SJSA1 (cell line): Measurements from ENCODE around the gene COL5A2. TPM values are rescaled to one million over a fixed set of nuclear protein-coding genes. Genes with fewer than 3 reads are reported as not detected.

Experiments used
- DNase-seq, 2 experiments: peaks; one replicate each; pipeline ENCODE4 v3.0.0-alpha.2; 2015 to 2020; ENCODE audit warnings: low spot score in 2 of 2, low read depth in 1 of 2
- H3K27ac ChIP-seq: fragments of 250-450 bp; sonication (Bioruptor Pico); 2 replicates; pipeline ENCODE4 v1.5.1; 2020; ENCODE audit warnings: mild to moderate bottlenecking, moderate library complexity
- H3K27me3 ChIP-seq: fragments of 250-450 bp; sonication (Bioruptor Pico); replicated peaks from 2 replicates; pipeline ENCODE4 v1.5.1; 2020; ENCODE audit warnings: mild to moderate bottlenecking, moderate library complexity
- H3K36me3 ChIP-seq: fragments of 250-450 bp; sonication (Bioruptor Pico); 2 replicates; pipeline ENCODE4 v1.5.1; 2020; ENCODE audit warnings: mild to moderate bottlenecking
- H3K4me1 ChIP-seq: fragments of 250-450 bp; sonication (Bioruptor Pico); replicated peaks from 2 replicates; pipeline ENCODE4 v1.6.1; 2021; ENCODE audit warnings: mild to moderate bottlenecking
- H3K4me3 ChIP-seq: fragments of 250-450 bp; sonication (Bioruptor Pico); 2 replicates; pipeline ENCODE4 v1.5.1; 2020; ENCODE audit warnings: mild to moderate bottlenecking
- H3K9me3 ChIP-seq: fragments of 250-450 bp; sonication (Bioruptor Pico); replicated peaks from 2 replicates; pipeline ENCODE4 v1.5.1; 2020; ENCODE audit warnings: mild to moderate bottlenecking
- total RNA-seq: library from RNA; depleted of rRNA; stranded (reverse); fragments of >200 nt; shearing (Covaris generic); gene quantifications from 2 replicates; pipeline ENCODE4 v1.2.3, GENCODE V29; 2014; rRNA removed

The COL5A2 gene
- total RNA-seq: 917 and 1,030 TPM in 2 replicates

DNA sequence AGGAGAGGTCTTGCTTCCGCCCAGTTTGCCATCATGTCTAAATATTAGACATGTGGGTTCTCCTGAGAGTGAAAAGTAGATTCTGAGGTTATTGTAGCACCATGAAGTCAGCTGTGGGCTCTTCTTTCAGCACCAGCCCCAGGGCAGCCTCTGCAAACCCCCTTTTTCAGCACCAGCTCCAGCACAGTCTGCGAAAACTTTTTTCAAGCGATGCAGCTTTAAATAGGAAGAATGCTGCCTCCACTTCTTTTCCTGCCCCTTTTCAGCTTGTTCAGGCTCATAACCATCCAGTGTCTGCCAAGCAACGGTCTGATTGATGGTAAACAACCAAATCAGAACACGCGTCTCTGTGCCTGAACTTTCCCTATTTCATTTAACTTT lies at the start of gene COL5A2:
Gene COL5A2 (minus strand): TSS at position 192 of the 381 bp plus-strand sequence. CDS start 157 bp downstream, at position 35.
- H3K36me3 ChIP-seq: peaks cover 19% of the 10 kb centered on the region
- H3K27ac ChIP-seq: peak within 1 kb of the TSS; percentile 84
- peak within 1 kb of the TSS; percentile 60 for H3K4me3 ChIP-seq
- peaks cover 18% of the 10 kb centered on the region for H3K4me1 ChIP-seq
- peak; percentile 79 to 86 for DNase-seq
- H3K27me3 ChIP-seq: no peaks in the 10 kb centered on the region
- H3K9me3 ChIP-seq: no peaks in the 10 kb centered on the region

DNA sequence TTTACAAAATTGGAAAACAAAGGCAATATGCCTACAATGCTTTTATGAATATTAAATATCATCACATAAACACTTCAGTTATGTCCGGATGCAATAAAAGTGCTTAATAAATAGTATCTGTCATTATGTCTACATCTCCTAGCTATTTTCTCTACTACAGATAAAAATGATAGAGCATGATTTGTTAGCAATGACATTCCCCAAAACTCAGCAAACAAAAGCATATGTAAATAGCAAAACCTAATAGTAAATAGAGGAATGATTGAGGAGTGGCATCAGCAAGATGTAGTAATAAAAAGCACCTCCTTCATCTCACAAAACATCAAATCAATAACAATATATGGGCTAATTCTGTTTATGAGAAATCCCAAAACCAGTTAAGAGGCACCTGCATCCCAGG lies 46.5 kb upstream of the COL5A2 start:
- no peaks in the 10 kb centered on the region for H3K36me3 ChIP-seq
- H3K9me3 ChIP-seq: no peaks in the 10 kb centered on the region
- H3K4me3 ChIP-seq: no peak overlapping the region
- no peak overlapping the region for H3K27ac ChIP-seq
- no peak for DNase-seq
- no peaks in the 10 kb centered on the region for H3K27me3 ChIP-seq
- peaks cover 18% of the 10 kb centered on the region for H3K4me1 ChIP-seq

DNA sequence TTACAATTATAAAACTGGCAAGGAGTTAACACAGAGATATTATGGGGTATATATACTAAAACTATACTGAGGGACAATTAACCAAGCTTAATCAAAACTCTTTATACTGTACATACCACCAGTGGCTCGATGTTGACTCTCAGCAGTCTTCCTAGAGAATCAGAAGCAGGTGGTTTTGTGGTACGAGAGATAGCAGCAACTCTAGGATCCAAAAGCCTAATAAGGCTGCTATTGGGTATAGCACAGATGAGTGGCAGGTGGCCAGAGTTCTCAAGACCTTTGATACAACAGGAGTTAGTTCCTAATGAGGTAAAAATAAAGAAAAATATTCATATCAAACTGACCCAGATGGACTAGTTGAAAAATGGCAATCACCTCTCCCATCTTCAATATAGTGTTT lies 45.5 kb upstream of the COL5A2 start:
- H3K9me3 ChIP-seq: no peaks in the 10 kb centered on the region
- H3K27me3 ChIP-seq: no peaks in the 10 kb centered on the region
- H3K4me1 ChIP-seq: peaks cover 19% of the 10 kb centered on the region
- H3K4me3 ChIP-seq: no peak overlapping the region
- DNase-seq: no peak
- no peak overlapping the region for H3K27ac ChIP-seq
- no peaks in the 10 kb centered on the region for H3K36me3 ChIP-seq

DNA sequence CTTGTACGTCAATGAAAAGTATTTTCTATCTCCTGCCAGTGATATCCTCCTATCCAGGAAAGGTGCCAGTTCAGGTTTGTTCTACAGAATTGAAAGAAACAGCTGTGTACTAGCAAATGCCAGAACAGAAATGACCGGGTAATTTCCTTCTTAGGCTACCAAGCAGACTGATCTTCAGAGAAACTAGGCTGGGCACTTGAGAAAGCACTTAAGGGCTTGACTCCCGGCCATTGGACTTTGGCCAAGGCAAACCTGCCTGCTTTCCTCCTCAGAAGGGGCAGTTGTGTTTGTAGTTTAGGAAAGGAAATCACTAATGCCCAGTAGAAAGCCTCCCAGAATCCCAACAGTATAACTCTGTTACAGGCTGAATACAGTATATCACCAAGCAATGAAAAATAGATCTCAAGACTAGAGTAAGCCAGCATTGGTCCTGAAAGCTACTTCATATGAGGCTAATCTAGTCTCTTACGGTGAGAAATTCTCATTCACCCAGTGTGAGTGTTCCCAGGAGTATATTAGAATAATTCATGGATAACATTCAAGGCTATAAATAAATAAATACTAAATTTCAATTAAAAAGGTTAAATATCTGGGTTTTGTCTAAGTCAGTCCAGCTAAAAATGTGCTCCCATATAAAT lies 43.0 kb upstream of the COL5A2 start:
- peak in 1 of 2 experiments; percentile 23 for DNase-seq
- H3K4me3 ChIP-seq: no peak overlapping the region
- H3K4me1 ChIP-seq: peaks cover 30% of the 10 kb centered on the region
- peak overlapping the region; percentile 19; the same call in 1 of the 2 replicates for H3K27ac ChIP-seq
- no peaks in the 10 kb centered on the region for H3K36me3 ChIP-seq
- no peaks in the 10 kb centered on the region for H3K9me3 ChIP-seq
- H3K27me3 ChIP-seq: no peaks in the 10 kb centered on the region

DNA sequence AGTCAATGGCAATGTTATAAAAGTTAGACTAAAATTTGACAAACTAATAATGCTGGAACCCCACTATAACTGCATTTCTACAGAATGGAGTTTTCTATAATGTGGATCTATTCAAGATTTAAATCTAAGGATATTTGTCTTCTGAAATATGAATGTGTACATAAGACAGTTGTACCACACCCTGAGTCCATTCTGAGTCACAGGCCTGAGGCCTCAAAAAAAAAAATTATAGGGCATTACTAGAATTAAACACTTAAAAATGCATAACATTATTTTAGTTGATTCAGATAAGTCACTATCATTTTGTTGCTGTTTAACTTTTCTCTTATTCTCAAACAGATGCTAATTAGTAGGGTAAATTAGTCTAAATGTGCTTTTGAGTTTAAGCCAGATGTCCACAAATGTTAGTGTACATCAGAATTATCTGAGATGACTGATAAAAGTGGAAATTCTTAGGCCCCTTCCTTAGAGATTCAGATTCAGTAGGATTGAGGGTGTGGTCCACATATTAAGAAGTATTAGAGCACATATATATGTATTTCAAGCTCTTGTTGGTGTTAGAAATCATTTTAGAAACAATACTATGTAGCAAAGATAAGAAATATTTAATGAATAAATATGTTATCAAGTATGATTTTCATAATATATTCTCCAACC lies 42.4 kb upstream of the COL5A2 start:
- Histone ChIP-seq H3K9me3 (no peaks in the 10 kb centered on the region), H3K27ac (peak overlapping the region; percentile 19; the same call in 1 of the 2 replicates), H3K4me3 (no peak overlapping the region), H3K36me3 (no peaks in the 10 kb centered on the region), H3K27me3 (no peaks in the 10 kb centered on the region), H3K4me1 (peaks cover 35% of the 10 kb centered on the region)
- DNase-seq: peak in 1 of 2 experiments; percentile 37

DNA sequence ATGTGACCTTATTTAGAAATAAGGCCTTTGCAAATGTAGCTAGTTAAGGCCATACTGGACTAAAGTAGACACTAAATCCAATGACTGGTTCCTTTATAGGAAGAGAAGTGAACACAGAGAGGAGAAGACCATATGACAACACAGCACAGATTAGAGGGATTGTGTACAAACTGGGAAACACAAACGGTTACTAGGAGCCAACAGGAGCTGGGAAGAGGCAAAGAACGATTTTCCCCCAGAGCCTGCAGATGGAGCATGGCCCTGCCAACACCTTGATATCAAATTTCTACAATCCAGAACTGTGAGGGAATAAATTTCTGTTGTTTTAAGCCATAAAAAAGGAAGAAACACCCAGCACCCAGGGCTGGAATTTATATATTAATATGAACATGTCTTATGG lies 38.7 kb upstream of the COL5A2 start:
- no peak for DNase-seq

DNA sequence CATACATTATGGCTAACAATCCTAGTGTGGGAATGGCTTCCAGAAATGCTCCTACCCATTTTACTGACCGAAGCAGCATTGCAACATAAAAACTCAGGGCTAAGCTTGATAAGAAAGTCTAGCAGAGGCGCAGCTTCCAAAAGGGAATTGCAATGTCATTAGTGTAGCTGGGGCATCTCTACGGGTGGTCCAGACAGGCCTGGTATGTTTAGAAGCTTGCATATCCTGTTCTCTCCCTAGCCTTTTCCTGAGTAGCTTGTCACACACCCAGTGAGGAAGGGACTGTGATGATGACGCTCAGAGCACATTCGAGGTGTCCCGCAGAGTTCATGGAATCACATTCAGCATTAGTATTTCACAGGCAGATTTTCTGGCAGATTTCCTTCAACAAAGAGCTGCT lies 38.0 kb upstream of the COL5A2 start:
- Histone ChIP-seq H3K4me3 (no peak overlapping the region), H3K4me1 (peaks cover 45% of the 10 kb centered on the region), H3K27ac (peak overlapping the region; percentile 94), H3K9me3 (no peaks in the 10 kb centered on the region), H3K27me3 (no peaks in the 10 kb centered on the region), H3K36me3 (no peaks in the 10 kb centered on the region)
- DNase-seq: peak; percentile 94 to 95

More for the DNA sequence above, 38.7 kb upstream of the COL5A2 start:
- H3K9me3 ChIP-seq: no peaks in the 10 kb centered on the region
- no peaks in the 10 kb centered on the region for H3K27me3 ChIP-seq
- no peak overlapping the region for H3K4me3 ChIP-seq
- H3K27ac ChIP-seq: peak overlapping the region; percentile 94
- H3K36me3 ChIP-seq: no peaks in the 10 kb centered on the region
- H3K4me1 ChIP-seq: peaks cover 47% of the 10 kb centered on the region

DNA sequence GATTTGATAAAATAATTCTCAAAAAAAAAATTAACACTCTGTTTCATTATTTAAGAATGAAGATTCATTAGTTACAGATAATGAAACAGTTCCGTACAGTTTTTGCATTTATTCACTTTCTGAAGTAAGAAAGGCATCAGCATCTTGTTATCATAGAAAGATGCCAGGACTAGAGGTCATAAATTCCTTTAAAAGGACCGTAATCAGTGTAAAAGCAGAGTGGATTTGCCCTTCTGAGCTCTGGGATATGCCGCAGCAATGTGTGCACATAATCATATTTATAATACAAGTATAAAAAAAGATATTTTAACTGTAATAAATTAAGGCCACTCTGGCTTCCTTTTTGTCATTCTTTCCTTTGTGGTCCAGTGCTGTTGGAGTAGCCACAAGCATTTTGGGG lies 37.5 kb upstream of the COL5A2 start:
- no peak for DNase-seq
- H3K4me3 ChIP-seq: no peak overlapping the region
- no peaks in the 10 kb centered on the region for H3K27me3 ChIP-seq
- no peaks in the 10 kb centered on the region for H3K36me3 ChIP-seq
- peak overlapping the region; percentile 94 for H3K27ac ChIP-seq
- H3K9me3 ChIP-seq: no peaks in the 10 kb centered on the region
- peaks cover 41% of the 10 kb centered on the region for H3K4me1 ChIP-seq

DNA sequence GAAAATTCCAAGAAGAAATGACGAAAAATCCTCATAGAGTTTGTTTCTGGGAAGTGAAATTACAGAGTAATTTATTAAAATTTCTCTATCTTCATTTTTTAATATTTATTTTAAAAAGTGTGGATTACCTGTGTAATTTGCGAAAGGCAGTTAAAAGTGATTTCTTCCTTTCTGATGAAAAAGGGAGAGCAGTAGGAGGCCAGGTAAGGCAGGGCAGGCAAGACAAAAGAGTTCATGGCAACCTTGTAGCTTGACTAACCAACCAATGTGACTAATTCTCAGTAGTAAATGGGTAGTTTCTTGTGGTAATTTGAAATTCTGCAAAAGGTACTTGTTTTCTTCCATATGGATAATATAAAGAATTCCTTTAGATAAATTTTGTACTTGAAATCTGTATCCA lies 34.9 kb upstream of the COL5A2 start:
- no peak overlapping the region for H3K4me3 ChIP-seq
- no peak for DNase-seq
- no peaks in the 10 kb centered on the region for H3K9me3 ChIP-seq
- H3K27ac ChIP-seq: no peak overlapping the region
- peaks cover 54% of the 10 kb centered on the region for H3K4me1 ChIP-seq
- H3K27me3 ChIP-seq: no peaks in the 10 kb centered on the region
- H3K36me3 ChIP-seq: no peaks in the 10 kb centered on the region

DNA sequence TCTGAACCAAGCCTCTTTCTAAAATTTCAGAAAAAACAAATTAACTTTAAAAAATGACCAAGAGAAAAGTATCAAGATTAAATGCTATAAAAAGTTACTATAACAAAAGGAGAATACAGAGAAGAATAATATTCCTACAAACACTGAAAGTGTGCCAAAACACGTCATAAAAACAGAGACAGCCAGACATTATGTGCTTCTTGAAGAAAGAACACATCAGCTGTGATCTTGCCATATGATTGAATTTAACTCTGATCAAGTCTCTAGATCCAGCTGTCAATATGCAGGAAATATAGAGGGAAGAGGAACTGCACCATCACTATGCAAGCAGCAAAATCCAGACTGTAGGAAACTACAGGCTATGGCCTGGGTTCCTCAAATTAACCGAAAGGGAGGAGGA lies 33.7 kb upstream of the COL5A2 start:
- Histone ChIP-seq H3K4me3 (no peak overlapping the region), H3K4me1 (peaks cover 62% of the 10 kb centered on the region), H3K9me3 (no peaks in the 10 kb centered on the region), H3K27ac (no peak overlapping the region), H3K27me3 (no peaks in the 10 kb centered on the region), H3K36me3 (no peaks in the 10 kb centered on the region)
- no peak for DNase-seq

DNA sequence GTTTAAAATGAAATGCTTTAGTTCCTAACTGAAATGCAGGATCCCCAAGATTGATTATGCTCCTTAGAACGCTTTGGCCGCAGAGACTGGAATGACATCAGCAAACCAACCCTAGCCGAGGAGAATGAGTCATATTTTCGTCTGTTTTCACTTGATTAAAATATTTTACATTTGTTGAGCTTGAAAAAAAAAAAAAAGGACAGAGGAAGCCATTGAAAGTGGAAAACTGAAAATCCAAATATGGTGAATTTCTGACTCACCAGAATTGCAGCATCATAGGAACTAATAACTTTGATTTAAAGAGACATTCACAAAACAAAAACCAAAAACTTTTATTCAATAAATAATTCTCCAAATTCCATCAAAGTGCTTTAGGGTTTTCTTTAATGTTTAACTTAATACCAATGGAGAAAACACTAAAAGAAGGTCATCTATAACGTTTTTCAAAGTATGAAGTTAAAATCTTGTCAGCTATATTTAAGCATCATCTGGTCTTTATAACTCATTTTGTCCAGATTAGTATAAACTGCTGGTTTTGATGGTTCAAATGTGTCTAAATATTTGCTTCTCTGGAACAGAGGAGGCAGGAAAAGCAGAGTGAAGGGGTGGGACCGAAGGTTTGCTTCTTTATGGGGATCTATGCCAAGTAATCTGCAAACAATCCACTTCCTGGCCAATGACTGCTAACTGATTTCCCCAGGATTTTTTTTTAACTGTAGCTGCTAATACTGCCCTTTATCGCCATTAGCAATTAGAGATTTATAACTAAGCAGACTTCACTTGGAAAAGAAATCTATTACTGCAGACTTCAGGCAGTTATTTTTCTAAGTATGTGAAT lies 30.9 kb upstream of the COL5A2 start:
- peaks cover 40% of the 10 kb centered on the region for H3K4me1 ChIP-seq

DNA sequence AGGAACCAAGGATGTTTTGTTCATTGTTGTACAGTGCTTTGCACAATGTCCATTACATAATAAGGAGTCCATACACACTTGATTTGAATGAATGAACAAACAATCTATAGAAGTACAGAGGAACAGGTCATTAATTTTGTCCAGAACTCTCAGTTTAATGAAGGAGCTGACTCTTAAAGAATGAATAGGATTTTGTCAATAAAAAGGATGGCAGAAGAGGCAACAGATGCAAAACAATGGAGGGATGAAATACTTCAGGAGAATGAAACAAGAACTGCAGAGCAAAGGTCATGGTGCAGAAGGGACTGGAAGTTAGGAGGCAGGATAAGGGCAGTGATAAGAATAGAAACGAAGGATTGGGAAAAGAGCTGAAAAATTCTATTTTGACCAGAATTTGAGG lies 28.7 kb upstream of the COL5A2 start:
- H3K27ac ChIP-seq: no peak overlapping the region
- no peak for DNase-seq
- no peaks in the 10 kb centered on the region for H3K27me3 ChIP-seq
- H3K4me3 ChIP-seq: no peak overlapping the region
- no peaks in the 10 kb centered on the region for H3K9me3 ChIP-seq
- H3K36me3 ChIP-seq: no peaks in the 10 kb centered on the region
- H3K4me1 ChIP-seq: peaks cover 61% of the 10 kb centered on the region

More for the DNA sequence above, 30.9 kb upstream of the COL5A2 start:
- no peaks in the 10 kb centered on the region for H3K36me3 ChIP-seq
- no peaks in the 10 kb centered on the region for H3K9me3 ChIP-seq
- DNase-seq: peak; percentile 69 to 96
- H3K4me3 ChIP-seq: no peak overlapping the region
- H3K27me3 ChIP-seq: no peaks in the 10 kb centered on the region
- peak overlapping the region; percentile 97 for H3K27ac ChIP-seq

DNA sequence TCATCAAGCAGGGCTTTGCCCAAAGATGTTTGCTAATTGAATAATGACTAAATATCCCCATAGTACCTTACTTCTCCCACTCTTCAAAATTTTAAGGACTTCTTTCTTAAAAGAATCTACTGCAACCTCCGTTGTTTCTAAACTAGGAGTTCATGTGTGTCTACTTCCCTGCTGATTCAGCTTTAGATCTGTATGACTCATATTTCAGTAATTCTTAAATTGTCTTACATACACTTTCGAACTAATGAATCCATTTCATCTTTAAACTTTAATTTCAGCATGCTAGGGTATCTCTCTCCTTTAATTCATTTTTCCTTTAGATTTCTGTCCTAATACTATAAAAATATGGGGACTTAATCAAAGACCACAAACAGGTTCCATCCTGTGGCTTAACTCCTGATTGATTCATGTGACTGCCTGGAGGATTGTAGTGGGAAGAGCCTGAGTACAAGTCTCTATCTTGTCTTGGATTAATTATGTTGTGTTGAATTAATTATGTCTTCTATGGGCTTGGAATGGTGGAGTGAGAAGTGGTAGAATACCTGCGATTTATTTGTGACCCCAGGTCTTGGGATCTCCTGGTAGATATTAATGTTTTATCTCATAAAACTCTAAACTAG lies 24.9 kb upstream of the COL5A2 start:
- Histone ChIP-seq H3K4me1 (peaks cover 37% of the 10 kb centered on the region), H3K9me3 (no peaks in the 10 kb centered on the region), H3K27ac (peak overlapping the region; percentile 70), H3K27me3 (no peaks in the 10 kb centered on the region), H3K36me3 (no peaks in the 10 kb centered on the region), H3K4me3 (no peak overlapping the region)
- peak in 1 of 2 experiments; percentile 64 for DNase-seq
